Mesenchymal stem cell (in vitro differentiated cells and primary cell): Measurements from ENCODE around the gene OXSR1.
A peak's percentile ranks its signal among the peaks of the same experiment; 100 is the strongest.
"Not testable (repeated sequence)": the region's sequence is repeated elsewhere in the genome, so short reads cannot be mapped to it uniquely, and the experiment has no call there.

Experiments used
- DNase-seq: peaks from one replicate; pipeline ENCODE4 v3.0.0-alpha.2; 2013
- H2AFZ ChIP-seq: one replicate; pipeline ENCODE4 v1.6.1; 2013; ENCODE audit warnings: low read depth, mild to moderate bottlenecking, control low read depth, inconsistent platforms, low read length, moderate library complexity
- H2AK5ac ChIP-seq: 2 replicates; pipeline ENCODE4 v1.6.1; 2013; ENCODE audit warnings: low read length, moderate library complexity, mild to moderate bottlenecking, inconsistent platforms; ENCODE audit not compliant: severe bottlenecking
- H2BK120ac ChIP-seq: one replicate; pipeline ENCODE4 v1.6.1; 2013; ENCODE audit warnings: low read depth, mild to moderate bottlenecking, inconsistent platforms, low read length, moderate library complexity
- H2BK12ac ChIP-seq, 2 experiments: one replicate each; pipeline ENCODE4 v1.6.1; 2013; ENCODE audit warnings: inconsistent platforms in 2 of 2, low read length in 2 of 2, mild to moderate bottlenecking in 2 of 2, moderate library complexity in 2 of 2, control low read depth in 1 of 2
- H2BK15ac ChIP-seq: one replicate; pipeline ENCODE4 v1.6.1; 2013; ENCODE audit warnings: mild to moderate bottlenecking, low read depth, inconsistent platforms; ENCODE audit not compliant: poor library complexity, severe bottlenecking
- H2BK5ac ChIP-seq: 2 replicates; pipeline ENCODE4 v1.6.1; 2013; ENCODE audit warnings: low read depth, mild to moderate bottlenecking, low read length, control low read depth, inconsistent platforms; ENCODE audit not compliant: poor library complexity, severe bottlenecking
- H3K14ac ChIP-seq, 2 experiments: one replicate each; pipeline ENCODE4 v1.6.1; 2013; ENCODE audit warnings: inconsistent platforms in 2 of 2, low read length in 2 of 2, control low read depth in 1 of 2, mild to moderate bottlenecking in 1 of 2, moderate library complexity in 1 of 2
- H3K18ac ChIP-seq, 2 experiments: one replicate each; pipeline ENCODE4 v1.6.1; 2013; ENCODE audit warnings: inconsistent platforms in 2 of 2, low read length in 2 of 2, control low read depth in 1 of 2, low read depth in 1 of 2, mild to moderate bottlenecking in 1 of 2
- H3K23ac ChIP-seq, 2 experiments: one replicate each; pipeline ENCODE4 v1.6.1; 2013; ENCODE audit warnings: inconsistent platforms in 2 of 2, low read length in 2 of 2, mild to moderate bottlenecking in 2 of 2, moderate library complexity in 2 of 2, control low read depth in 1 of 2
- H3K27ac ChIP-seq: 2 replicates; pipeline ENCODE4 v1.5.1; 2013; ENCODE audit warnings: mild to moderate bottlenecking, moderate library complexity, low read length, control low read depth, inconsistent platforms; ENCODE audit not compliant: poor library complexity, severe bottlenecking
- H3K27me3 ChIP-seq, 2 experiments: 2 replicates each; pipeline versions ENCODE4 v1.6.1 to v1.7.0; 2013; ENCODE audit warnings: low read length in 2 of 2, mild to moderate bottlenecking in 2 of 2, moderate library complexity in 2 of 2, control low read depth in 1 of 2, inconsistent platforms in 1 of 2; ENCODE audit not compliant: control insufficient read depth in 1 of 2, insufficient read depth in 1 of 2
- H3K36me3 ChIP-seq, 2 experiments: 2 replicates each; pipeline versions ENCODE4 v1.6.1 to v1.7.0; 2013; ENCODE audit warnings: low read length in 2 of 2, control low read depth in 1 of 2, inconsistent platforms in 1 of 2, low read depth in 1 of 2, mild to moderate bottlenecking in 1 of 2; ENCODE audit not compliant: insufficient read depth in 2 of 2, control insufficient read depth in 1 of 2
- H3K4ac ChIP-seq, 2 experiments: one replicate each; pipeline ENCODE4 v1.6.1; 2013; ENCODE audit warnings: inconsistent platforms in 2 of 2, low read length in 2 of 2, mild to moderate bottlenecking in 2 of 2, moderate library complexity in 2 of 2, control low read depth in 1 of 2, low read depth in 1 of 2
- H3K4me1 ChIP-seq: 2 replicates; pipeline ENCODE4 v1.6.1; 2013; ENCODE audit warnings: low read depth, low read length, control low read depth; ENCODE audit not compliant: control insufficient read depth, insufficient read depth
- H3K4me2 ChIP-seq: 2 replicates; pipeline ENCODE4 v1.6.1; 2013; ENCODE audit warnings: low read length, mild to moderate bottlenecking, inconsistent platforms; ENCODE audit not compliant: poor library complexity, severe bottlenecking
- H3K4me3 ChIP-seq, 2 experiments: 2 replicates each; pipeline versions ENCODE4 v1.5.1 to v1.7.0; 2013; ENCODE audit warnings: low read length in 2 of 2, mild to moderate bottlenecking in 2 of 2, control low read depth in 1 of 2, low read depth in 1 of 2; ENCODE audit not compliant: insufficient read depth in 1 of 2
- H3K79me1 ChIP-seq: replicated peaks from 2 replicates; pipeline ENCODE4 v1.6.1; 2013; ENCODE audit warnings: mild to moderate bottlenecking, control low read depth, low read length, inconsistent platforms; ENCODE audit not compliant: poor library complexity, severe bottlenecking
- H3K9ac ChIP-seq: 2 replicates; pipeline ENCODE4 v1.7.0; 2013; ENCODE audit warnings: mild to moderate bottlenecking, low read length, moderate library complexity
- H3K9me3 ChIP-seq: 2 replicates; pipeline ENCODE4 v1.7.0; 2013; ENCODE audit warnings: mild to moderate bottlenecking, low read length; ENCODE audit not compliant: control insufficient read depth
- H4K8ac ChIP-seq: one replicate; pipeline ENCODE4 v1.6.1; 2013; ENCODE audit warnings: inconsistent platforms, mild to moderate bottlenecking, low read length, moderate library complexity
- H4K91ac ChIP-seq: one replicate; pipeline ENCODE4 v1.6.1; 2013; ENCODE audit warnings: mild to moderate bottlenecking, low read length, inconsistent platforms
- WGBS: methylation state at CpG from one replicate; pipeline ENCODE4 v1.1.7; 2013; ENCODE audit warnings: mixed read lengths; 5-methylcytosine and 5-hydroxymethylcytosine counted together

Gene OXSR1

DNA sequence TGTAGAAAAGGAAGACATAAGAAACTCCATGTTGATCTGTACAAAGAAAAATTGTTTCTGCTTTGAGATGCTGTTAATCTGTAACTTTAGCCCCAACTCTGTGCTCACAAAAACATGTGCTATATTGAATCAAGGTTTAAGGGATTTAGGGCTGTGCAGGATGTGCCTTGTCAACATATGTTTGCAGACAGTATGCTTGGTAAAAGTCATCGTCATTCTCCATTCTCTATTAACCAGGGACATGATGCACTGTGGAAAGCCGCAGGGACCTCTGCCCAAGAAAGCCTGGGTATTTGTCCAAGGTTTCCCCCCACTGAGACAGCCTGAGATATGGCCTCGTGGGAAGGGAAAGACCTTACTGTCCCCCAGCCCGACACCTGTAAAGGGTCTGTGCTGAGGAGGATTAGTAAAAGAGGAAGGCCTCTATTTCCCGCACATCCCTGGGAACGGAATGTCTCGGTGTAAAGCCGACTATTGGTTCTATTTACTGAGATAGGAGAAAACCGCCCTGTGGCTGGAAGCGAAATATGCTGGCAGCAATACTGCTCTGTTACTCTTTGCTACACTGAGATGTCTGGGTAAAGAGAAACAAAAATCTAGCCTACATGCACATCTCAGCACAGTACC is 30.7 kb upstream of the OXSR1 start:
- H4K8ac ChIP-seq, H2BK120ac ChIP-seq, H4K91ac ChIP-seq, H2BK12ac ChIP-seq, DNase-seq, H2BK15ac ChIP-seq, H2AK5ac ChIP-seq, H3K14ac ChIP-seq, H3K9ac ChIP-seq, H3K23ac ChIP-seq, H3K18ac ChIP-seq, H3K4me3 ChIP-seq, H3K4me2 ChIP-seq, H2AFZ ChIP-seq, H3K27ac ChIP-seq, H2BK5ac ChIP-seq, H3K27me3 ChIP-seq, H3K9me3 ChIP-seq, H3K4ac ChIP-seq: not testable (repeated sequence)
- Histone ChIP-seq H3K36me3 (peaks cover 37 to 58% of the 10 kb centered on the region in 2 experiments), H3K79me1 (peaks cover 44% of the 10 kb centered on the region), H3K4me1 (peaks cover 19% of the 10 kb centered on the region)
- 98% methylated on average over 10 of the region's 10 CpGs for WGBS

DNA sequence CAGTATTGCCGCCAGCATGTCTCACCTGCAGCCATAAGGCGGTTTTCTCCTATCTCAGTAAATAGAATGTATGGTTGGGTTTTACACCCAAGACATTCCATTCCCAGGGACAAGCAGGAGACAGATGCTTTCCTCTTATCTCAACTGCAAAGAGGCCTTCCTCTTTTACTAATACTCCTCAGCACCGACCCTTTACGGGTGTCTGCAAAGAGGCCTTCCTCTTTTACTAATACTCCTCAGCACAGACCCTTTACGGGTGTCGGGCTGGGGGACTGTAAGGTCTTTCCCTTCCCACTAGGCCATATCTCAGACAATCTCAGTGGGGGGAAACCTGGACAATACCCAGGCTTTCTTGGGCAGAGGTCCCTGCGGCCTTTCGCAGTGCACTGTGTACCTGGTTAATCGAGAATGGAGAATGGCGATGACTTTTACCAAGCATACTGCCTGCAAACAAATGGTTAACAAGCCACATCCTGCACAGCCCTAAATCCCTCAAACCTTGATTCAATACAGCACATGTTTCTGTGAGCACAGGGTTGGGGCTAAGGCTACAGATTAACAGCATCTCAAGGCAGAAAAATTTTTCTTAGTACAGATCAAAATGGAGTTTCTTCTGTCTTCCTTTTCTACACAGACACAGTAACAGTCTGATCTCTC is 29.6 kb upstream of the OXSR1 start:
- H3K18ac ChIP-seq, H3K23ac ChIP-seq, H2BK15ac ChIP-seq, H2AFZ ChIP-seq, H2BK120ac ChIP-seq, H2BK12ac ChIP-seq, H3K27me3 ChIP-seq, H2AK5ac ChIP-seq, H3K14ac ChIP-seq, H2BK5ac ChIP-seq, H4K91ac ChIP-seq, H3K9me3 ChIP-seq, H3K4ac ChIP-seq, H4K8ac ChIP-seq, H3K27ac ChIP-seq: not testable (repeated sequence)
- peaks cover 36 to 50% of the 10 kb centered on the region in 2 experiments for H3K36me3 ChIP-seq
- WGBS = 74% methylated on average over 10 of the region's 10 CpGs
- peaks cover 25% of the 10 kb centered on the region for H3K4me1 ChIP-seq
- H3K79me1 ChIP-seq = peaks cover 47% of the 10 kb centered on the region
- peak; percentile 8 for DNase-seq
- peak overlapping the region; percentile 93 for H3K9ac ChIP-seq
- peak overlapping the region; percentile 82 for H3K4me2 ChIP-seq
- peak overlapping the region in 1 of 2 experiments; percentile 95 for H3K4me3 ChIP-seq

DNA sequence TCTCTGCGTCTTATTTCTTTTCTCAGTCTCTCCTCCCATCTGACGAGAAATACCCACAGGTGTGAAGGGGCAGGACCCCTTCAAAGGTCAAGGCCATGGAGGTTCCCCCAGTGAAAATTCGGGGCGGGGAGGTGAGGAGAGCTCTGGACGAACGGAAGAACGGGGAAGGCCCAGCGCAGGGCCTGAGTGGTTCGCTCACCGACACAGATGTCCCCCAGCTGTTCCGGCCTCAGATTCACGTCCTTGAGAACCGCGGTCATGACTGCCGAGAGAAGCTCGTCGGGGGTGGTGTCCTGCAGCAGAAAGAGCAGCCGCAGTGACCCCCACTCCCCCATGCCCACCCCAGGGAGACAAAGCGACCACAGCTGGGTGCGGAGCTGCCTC is 29.0 kb upstream of the OXSR1 start:
- Histone ChIP-seq H3K36me3 (peaks cover 37 to 50% of the 10 kb centered on the region in 2 experiments), H3K4me3 (peak overlapping the region; percentile 89 to 95), H3K4me2 (peak overlapping the region; percentile 82), H2AFZ (no peak overlapping the region), H2BK5ac (no peak overlapping the region), H3K14ac (no peak overlapping the region), H3K18ac (peak overlapping the region; percentile 40 to 87), H4K8ac (no peak overlapping the region), H3K4me1 (peaks cover 25% of the 10 kb centered on the region), H3K79me1 (peaks cover 42% of the 10 kb centered on the region), H3K27me3 (no peaks in the 10 kb centered on the region), H2BK12ac (no peak overlapping the region), H2BK15ac (no peak overlapping the region), H4K91ac (no peak overlapping the region), H3K27ac (no peak overlapping the region), H2BK120ac (no peak overlapping the region), H3K9ac (peak overlapping the region; percentile 93), H3K9me3 (no peaks in the 10 kb centered on the region), H3K4ac (peak overlapping the region in 1 of 2 experiments; percentile 64), H3K23ac (no peak overlapping the region), H2AK5ac (no peak overlapping the region)
- DNase-seq = peak; percentile 77
- 4% methylated on average over 9 of the region's 20 CpGs for WGBS

DNA sequence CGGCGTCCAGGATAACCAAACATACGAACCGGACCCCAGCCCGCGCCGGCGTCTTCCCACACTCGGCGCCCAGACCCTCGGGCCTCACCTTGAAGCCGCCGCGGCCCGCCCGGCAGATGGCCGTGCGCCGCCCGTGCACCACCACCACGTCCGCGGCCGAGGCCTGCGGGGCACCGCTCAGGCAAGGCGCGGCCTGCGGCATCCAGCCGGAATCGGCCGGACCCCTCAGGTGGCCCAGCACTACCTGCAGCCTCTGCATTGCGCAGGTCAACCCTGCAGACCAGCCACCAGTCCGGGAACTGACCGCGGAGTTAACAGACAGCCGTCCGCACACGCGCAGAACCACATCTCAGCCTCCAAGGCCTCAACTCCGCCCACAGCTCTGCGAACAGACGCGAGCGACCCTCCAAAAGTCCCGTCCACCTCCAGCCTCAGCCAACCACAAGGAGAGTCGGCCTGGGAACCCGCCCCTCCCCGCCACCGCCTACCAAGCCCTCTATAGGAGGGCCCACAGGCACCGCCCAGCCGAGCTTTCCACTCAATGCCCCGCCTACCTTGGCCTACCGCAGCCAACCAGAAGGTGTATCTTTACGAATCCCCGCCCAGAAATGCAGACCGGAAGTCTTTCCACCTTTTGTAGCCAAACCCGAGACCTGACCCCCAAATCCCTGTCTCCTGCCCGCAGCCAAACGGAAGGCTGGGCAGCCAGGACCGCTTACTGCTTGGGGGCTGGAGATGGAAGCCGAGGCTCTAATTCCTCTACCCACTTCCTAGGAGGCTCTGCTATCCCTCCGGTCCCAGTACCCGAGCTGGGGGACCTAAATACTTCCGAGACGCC is 28.3 kb upstream of the OXSR1 start, which contains the start of gene ACAA1:
Gene ACAA1, minus strand, starts transcription at position 351 of the 838 bp plus-strand sequence. Its CDS starts 92 bp downstream, at position 259.
- peak within 1 kb of the TSS; percentile 89 for H4K91ac ChIP-seq
- no peak within 1 kb of the TSS for H2BK5ac ChIP-seq
- under 1% methylated on average over 66 of the region's 66 CpGs for WGBS
- H3K23ac ChIP-seq = peak within 1 kb of the TSS in 1 of 2 experiments; percentile 79
- peak within 1 kb of the TSS in 1 of 2 experiments; percentile 97 for H3K14ac ChIP-seq
- H3K36me3 ChIP-seq = peaks cover 37 to 50% of the 10 kb centered on the region in 2 experiments
- H3K9me3 ChIP-seq = no peaks in the 10 kb centered on the region
- H3K27ac ChIP-seq = peak within 1 kb of the TSS; percentile 88
- peak within 1 kb of the TSS; percentile 58 to 87 for H3K18ac ChIP-seq
- H3K4me3 ChIP-seq = peak within 1 kb of the TSS; percentile 89 to 95
- peak within 1 kb of the TSS; percentile 57 for H2AK5ac ChIP-seq
- H3K4ac ChIP-seq = peak within 1 kb of the TSS; percentile 15 to 82
- peak within 1 kb of the TSS in 1 of 2 experiments; percentile 73 for H2BK12ac ChIP-seq
- H3K4me2 ChIP-seq = peak within 1 kb of the TSS; percentile 82
- H2BK15ac ChIP-seq = no peak within 1 kb of the TSS
- H3K79me1 ChIP-seq = peaks cover 38% of the 10 kb centered on the region
- H4K8ac ChIP-seq = peak within 1 kb of the TSS; percentile 97
- H2AFZ ChIP-seq = peak within 1 kb of the TSS; percentile 98
- peaks cover 29% of the 10 kb centered on the region for H3K4me1 ChIP-seq
- H3K9ac ChIP-seq = peak within 1 kb of the TSS; percentile 93
- no peaks in the 10 kb centered on the region for H3K27me3 ChIP-seq
- peak; percentile 99 for DNase-seq
- peak within 1 kb of the TSS; percentile 69 for H2BK120ac ChIP-seq
